NCI-H187 (cell line): Measurements from ENCODE around the gene EPB41L4A.
"Not testable (repeated sequence)": the region's sequence is repeated elsewhere in the genome, so short reads cannot be mapped to it uniquely, and the experiment has no call there.

ENCODE experiments used
- DNase-seq, 2 experiments: peaks; one replicate each; lab custom pipeline; 2025; lab: John Stamatoyannopoulos, UW

The EPB41L4A gene

GRCh38 chr5:112257976-112258375, 161.1 kb downstream of the EPB41L4A start:
- no peak for DNase-seq

- DNase-seq = no peak
Measured at GRCh38 chr5:112257005-112257404, 162.1 kb downstream of the EPB41L4A start.

- no peak for DNase-seq
Measured at GRCh38 chr5:112254303-112254702, 164.8 kb downstream of the EPB41L4A start.

- DNase-seq = no peak
Measured at GRCh38 chr5:112253478-112254250, 165.4 kb downstream of the EPB41L4A start.

- no peak for DNase-seq
Measured at GRCh38 chr5:112250551-112250950, 168.5 kb downstream of the EPB41L4A start.

- DNase-seq = no peak
Measured at GRCh38 chr5:112248623-112249022, 170.5 kb downstream of the EPB41L4A start.

- DNase-seq = no peak
Measured at GRCh38 chr5:112247960-112248359, 171.1 kb downstream of the EPB41L4A start.

- no peak for DNase-seq
Measured at GRCh38 chr5:112245656-112246055, 173.4 kb downstream of the EPB41L4A start.

GRCh38 chr5:112239996-112240395, 179.1 kb downstream of the EPB41L4A start:
- DNase-seq = no peak

- DNase-seq = no peak
Measured at GRCh38 chr5:112238473-112238872, 180.6 kb downstream of the EPB41L4A start.

GRCh38 chr5:112237456-112237855, 181.6 kb downstream of the EPB41L4A start:
- no peak for DNase-seq

GRCh38 chr5:112234000-112234399, 185.1 kb downstream of the EPB41L4A start:
- DNase-seq = no peak

- DNase-seq = no peak
Measured at GRCh38 chr5:112232667-112233066, 186.4 kb downstream of the EPB41L4A start.

- DNase-seq = no peak
Measured at GRCh38 chr5:112230606-112231005, 188.5 kb downstream of the EPB41L4A start.

GRCh38 chr5:112228667-112229066, 190.4 kb downstream of the EPB41L4A start:
- DNase-seq = no peak

GRCh38 chr5:112227911-112228631, 191.0 kb downstream of the EPB41L4A start:
- DNase-seq = no peak

- DNase-seq = no peak
Measured at GRCh38 chr5:112226215-112226614, 192.9 kb downstream of the EPB41L4A start.

GRCh38 chr5:112222997-112223396, 196.1 kb downstream of the EPB41L4A start:
- DNase-seq = not testable (repeated sequence)

GRCh38 chr5:112221128-112221527, 197.9 kb downstream of the EPB41L4A start:
- DNase-seq = no peak

- DNase-seq = no peak
Measured at GRCh38 chr5:112219000-112219399, 200.1 kb downstream of the EPB41L4A start.

GRCh38 chr5:112217843-112218579, 201.1 kb downstream of the EPB41L4A start:
- no peak for DNase-seq

GRCh38 chr5:112216140-112216539, 202.9 kb downstream of the EPB41L4A start:
- no peak for DNase-seq
